ENCODE measurements around the gene MMRN2. TPM values are rescaled to one million over a fixed set of nuclear protein-coding genes. Genes with fewer than 3 reads are reported as not detected.
A peak's percentile ranks its signal among the peaks of the same experiment; 100 is the strongest.
"Not testable (repeated sequence)": the region's sequence is repeated elsewhere in the genome, so short reads cannot be mapped to it uniquely, and the experiment has no call there.

Gene MMRN2
- total RNA-seq, 2 experiments from 2014 or later: not detected

GRCh38 chr10:86978457-86978856, 21.0 kb upstream of the MMRN2 start:
- ATAC-seq; H3K9me3 Mint-ChIP-seq (ENCODE audit: low read depth); CTCF ChIA-PET; H3K4me1 Mint-ChIP-seq; H3K27ac Mint-ChIP-seq; DNase-seq; H3K36me3 Mint-ChIP-seq; H3K4me3 Mint-ChIP-seq: not testable (repeated sequence)
- peaks cover 24% of the 10 kb centered on the region for H3K27me3 Mint-ChIP-seq

- CTCF ChIA-PET: interaction anchor here (0.7 to 1.5 kb wide), 3 partner anchors 10 to 266 kb away, joined by 3 to 4 read pairs (median 4); no protein-coding TSS in a partner anchor
- no peaks in the 10 kb centered on the region for H3K36me3 Mint-ChIP-seq
- no peak overlapping the region for H3K27ac Mint-ChIP-seq
- no peak for ATAC-seq
- DNase-seq: no peak
- H3K27me3 Mint-ChIP-seq: peaks cover 27% of the 10 kb centered on the region
- peaks cover 6% of the 10 kb centered on the region for H3K4me1 Mint-ChIP-seq
- no peaks in the 10 kb centered on the region for H3K9me3 Mint-ChIP-seq (ENCODE audit: low read depth)
- no peak overlapping the region for H3K4me3 Mint-ChIP-seq
These were observed 19.1 kb upstream of the MMRN2 start for GRCh38 chr10:86976362-86977056.

GRCh38 chr10:86974484-86974883, 17.1 kb upstream of the MMRN2 start:
- peaks cover 24% of the 10 kb centered on the region for H3K27me3 Mint-ChIP-seq
- no peak overlapping the region for H3K27ac Mint-ChIP-seq
- DNase-seq (no peak), ATAC-seq (no peak)
- CTCF ChIA-PET: interaction anchor here (1.2 kb wide), 1 partner anchor 35 kb away, joined by 3 read pairs; no protein-coding TSS in a partner anchor
- H3K36me3 Mint-ChIP-seq: no peaks in the 10 kb centered on the region
- no peak overlapping the region for H3K4me3 Mint-ChIP-seq
- H3K4me1 Mint-ChIP-seq: peaks cover 13% of the 10 kb centered on the region
- no peaks in the 10 kb centered on the region for H3K9me3 Mint-ChIP-seq (ENCODE audit: low read depth)

GRCh38 chr10:86972613-86973380, 15.4 kb upstream of the MMRN2 start:
- ATAC-seq: no peak
- no peak overlapping the region for H3K4me3 Mint-ChIP-seq

GRCh38 chr10:86971232-86971991, 14.0 kb upstream of the MMRN2 start:
- peaks cover 34% of the 10 kb centered on the region for H3K27me3 Mint-ChIP-seq
- DNase-seq: peak; percentile 87
- peak; percentile 93 for ATAC-seq
- no peaks in the 10 kb centered on the region for H3K36me3 Mint-ChIP-seq
- H3K4me3 Mint-ChIP-seq: peak overlapping the region; percentile 68
- CTCF ChIA-PET: interaction anchor here (0.5 to 0.9 kb wide), 4 partner anchors 9 to 563 kb away, joined by 3 read pairs; no protein-coding TSS in a partner anchor
- peak overlapping the region; percentile 24 for H3K27ac Mint-ChIP-seq
- H3K9me3 Mint-ChIP-seq (ENCODE audit: low read depth): no peaks in the 10 kb centered on the region
- H3K4me1 Mint-ChIP-seq: peaks cover 22% of the 10 kb centered on the region

More at GRCh38 chr10:86972613-86973380, 15.4 kb upstream of the MMRN2 start:
- CTCF ChIA-PET: no interaction called here
- Mint-ChIP-seq H3K4me1 (peaks cover 13% of the 10 kb centered on the region), H3K27me3 (peaks cover 34% of the 10 kb centered on the region), H3K9me3 (ENCODE audit: low read depth) (no peaks in the 10 kb centered on the region), H3K36me3 (no peaks in the 10 kb centered on the region), H3K27ac (no peak overlapping the region)
- no peak for DNase-seq

- Mint-ChIP-seq H3K27ac (peak overlapping the region; percentile 45), H3K36me3 (no peaks in the 10 kb centered on the region), H3K9me3 (ENCODE audit: low read depth) (no peaks in the 10 kb centered on the region), H3K4me3 (peak overlapping the region; percentile 62), H3K27me3 (peaks cover 34% of the 10 kb centered on the region), H3K4me1 (peaks cover 27% of the 10 kb centered on the region)
- ATAC-seq (no peak), DNase-seq (no peak)
- CTCF ChIA-PET: interaction anchor here (0.5 to 1.7 kb wide), 5 partner anchors 9 to 563 kb away, joined by 3 to 6 read pairs (median 3); no protein-coding TSS in a partner anchor
These were observed 13.5 kb upstream of the MMRN2 start for GRCh38 chr10:86970982-86971231.

- H3K4me3 Mint-ChIP-seq: peak overlapping the region; percentile 62
- H3K27ac Mint-ChIP-seq: peak overlapping the region; percentile 45
- H3K4me1 Mint-ChIP-seq: peaks cover 31% of the 10 kb centered on the region
- peaks cover 34% of the 10 kb centered on the region for H3K27me3 Mint-ChIP-seq
- ATAC-seq (no peak), DNase-seq (no peak)
- no peaks in the 10 kb centered on the region for H3K9me3 Mint-ChIP-seq (ENCODE audit: low read depth)
- CTCF ChIA-PET: interaction anchor here (0.5 to 1.9 kb wide), 7 partner anchors 8 to 562 kb away, joined by 3 to 6 read pairs (median 3); no protein-coding TSS in a partner anchor
- H3K36me3 Mint-ChIP-seq: no peaks in the 10 kb centered on the region
These were observed 13.0 kb upstream of the MMRN2 start for GRCh38 chr10:86970162-86970981.

- CTCF ChIA-PET: interaction anchor here (1.1 to 1.9 kb wide), 4 partner anchors 9 to 124 kb away, joined by 3 to 6 read pairs (median 6); no protein-coding TSS in a partner anchor
- no peak overlapping the region for H3K27ac Mint-ChIP-seq
- no peak for ATAC-seq
- peak; percentile 37 for DNase-seq
- peaks cover 33% of the 10 kb centered on the region for H3K4me1 Mint-ChIP-seq
- H3K4me3 Mint-ChIP-seq: no peak overlapping the region
- H3K9me3 Mint-ChIP-seq (ENCODE audit: low read depth): no peaks in the 10 kb centered on the region
- H3K27me3 Mint-ChIP-seq: peaks cover 32% of the 10 kb centered on the region
- no peaks in the 10 kb centered on the region for H3K36me3 Mint-ChIP-seq
These were observed 12.1 kb upstream of the MMRN2 start for GRCh38 chr10:86969421-86970041.

- DNase-seq: peak; percentile 38
- H3K4me3 Mint-ChIP-seq: no peak overlapping the region
These were observed 11.6 kb upstream of the MMRN2 start for GRCh38 chr10:86968994-86969355.

GRCh38 chr10:86968271-86968993, 11.0 kb upstream of the MMRN2 start, which contains the start of gene ADIRF:
Gene ADIRF (plus strand): TSS chr10:86968482. CDS start chr10:86968545, 63 bp downstream.
- no peak within 1 kb of the TSS for H3K27ac Mint-ChIP-seq
- H3K36me3 Mint-ChIP-seq: no peaks in the 10 kb centered on the region
- H3K4me3 Mint-ChIP-seq: no peak within 1 kb of the TSS
- peaks cover 31% of the 10 kb centered on the region for H3K27me3 Mint-ChIP-seq
- no peaks in the 10 kb centered on the region for H3K9me3 Mint-ChIP-seq (ENCODE audit: low read depth)
- CTCF ChIA-PET: interaction anchor here (1.1 to 3.9 kb wide), 3 partner anchors 8 to 125 kb away, joined by 3 to 35 read pairs (median 6); no protein-coding TSS in a partner anchor
- DNase-seq (peak; percentile 35), ATAC-seq (no peak)
- peaks cover 33% of the 10 kb centered on the region for H3K4me1 Mint-ChIP-seq

More at GRCh38 chr10:86968994-86969355, 11.6 kb upstream of the MMRN2 start:
- peaks cover 32% of the 10 kb centered on the region for H3K27me3 Mint-ChIP-seq
- H3K36me3 Mint-ChIP-seq: no peaks in the 10 kb centered on the region
- ATAC-seq: no peak
- H3K9me3 Mint-ChIP-seq (ENCODE audit: low read depth): no peaks in the 10 kb centered on the region
- CTCF ChIA-PET: interaction anchor here (1.1 to 1.9 kb wide), 3 partner anchors 8 to 124 kb away, joined by 3 to 6 read pairs (median 5); no protein-coding TSS in a partner anchor
- peaks cover 33% of the 10 kb centered on the region for H3K4me1 Mint-ChIP-seq
- H3K27ac Mint-ChIP-seq: no peak overlapping the region

- peaks cover 22% of the 10 kb centered on the region for H3K27me3 Mint-ChIP-seq
- no peak for ATAC-seq
- peak; percentile 38 for DNase-seq
- CTCF ChIA-PET: interaction anchor here (1.7 to 3.9 kb wide), 3 partner anchors 10 to 28 kb away, joined by 9 to 35 read pairs (median 12); partner anchors contain the start of genes MMRN2 and SNCG
- H3K4me1 Mint-ChIP-seq: peaks cover 31% of the 10 kb centered on the region
- no peak overlapping the region for H3K4me3 Mint-ChIP-seq
- no peaks in the 10 kb centered on the region for H3K9me3 Mint-ChIP-seq (ENCODE audit: low read depth)
- no peaks in the 10 kb centered on the region for H3K36me3 Mint-ChIP-seq
- H3K27ac Mint-ChIP-seq: no peak overlapping the region
These were observed 10.1 kb upstream of the MMRN2 start for GRCh38 chr10:86967481-86967941.
